H1 (cell line): ENCODE measurements around the gene CLINT1. TPM values are rescaled to one million over a fixed set of nuclear protein-coding genes. Genes with fewer than 3 reads are reported as not detected.

Source experiments
- BACH1 ChIP-seq: IDR thresholded peaks from 2 replicates; pipeline ENCODE4 v1.6.1; 2012; ENCODE audit warnings: low read length, improper control_type of control experiment
- CBX8 ChIP-seq: fragments of 300-800, 300-1000 bp; sonication (generic); IDR thresholded peaks from 2 replicates; pipeline ENCODE4 v1.7.1; 2016; ENCODE audit warnings: low read depth, low read length, borderline replicate concordance
- CREB1 ChIP-seq: IDR thresholded peaks from 2 replicates; pipeline ENCODE4 v1.6.1; 2012; ENCODE audit warnings: inconsistent platforms
- EZH2 ChIP-seq: fragments of 200-600 bp; sonication (generic); IDR thresholded peaks from 2 replicates; pipeline ENCODE4 v1.7.1; 2012; ENCODE audit warnings: low read depth, mild to moderate bottlenecking, moderate library complexity, low read length, inconsistent platforms; ENCODE audit not compliant: severe bottlenecking
- JUN ChIP-seq: IDR thresholded peaks from 2 replicates; pipeline ENCODE4 v1.6.1; 2011; ENCODE audit warnings: low read depth, mild to moderate bottlenecking, improper control_type of control experiment, low read length
- KDM1A ChIP-seq: fragments of 200-600, 300-600 bp; sonication (generic); IDR thresholded peaks from 2 replicates; pipeline ENCODE4 v1.7.1; 2016; ENCODE audit warnings: mild to moderate bottlenecking, low read length, borderline replicate concordance
- KDM5A ChIP-seq: fragments of 200-600 bp; IDR thresholded peaks from 2 replicates; pipeline ENCODE4 v1.7.1; 2012; ENCODE audit warnings: mild to moderate bottlenecking, low read length, inconsistent platforms, mixed read lengths
- SIX5 ChIP-seq: IDR thresholded peaks from 2 replicates; pipeline ENCODE4 v1.6.1; 2011; ENCODE audit warnings: mild to moderate bottlenecking, low read depth, low read length
- SP2 ChIP-seq: IDR thresholded peaks from 2 replicates; pipeline ENCODE4 v1.6.1; 2012; ENCODE audit warnings: mild to moderate bottlenecking, low read length, inconsistent platforms
- SP4 ChIP-seq: IDR thresholded peaks from 2 replicates; pipeline ENCODE4 v1.6.1; 2012; ENCODE audit warnings: low read length, inconsistent platforms
- TAF7 ChIP-seq: optimal IDR thresholded peaks from 2 replicates; pipeline ENCODE3; 2011; ENCODE audit warnings: low read depth, mild to moderate bottlenecking, inconsistent platforms, low read length, moderate library complexity, borderline replicate concordance
- polyA plus RNA-seq, 7 experiments: library from polyadenylated mRNA; depleted of rRNA in 3 of 7; stranded (reverse) in 5 of 7; unstranded in 2 of 7; fragments of >200 nt in 5 of 7; fragments of 200-250 nt in 2 of 7; gene quantifications; 1 replicate in 5 of 7; 2 replicates in 1 of 7; 4 replicates in 1 of 7; pipeline versions ENCODE4 v1.2.1 to v1.2.3, GENCODE V29; 2011 to 2013; ENCODE audit warnings: missing spikeins in 2 of 7, mixed read lengths in 2 of 7
- total RNA-seq: library from RNA; stranded (reverse); fragmentation: NEBNext Ultra II Directional; extraction: Animal tissue kit (Norgen Biotek cat#: 25700); gene quantifications from 2 replicates; pipeline ENCODE4 v1.2.1, GENCODE V29; 2021
- TF ChIP-seq, protein P1 (sequence below): fragments of 300-600 bp; sonication (generic); IDR thresholded peaks from 2 replicates; pipeline ENCODE4 v1.7.1; 2012; ENCODE audit warnings: low read length, moderate library complexity, mild to moderate bottlenecking, inconsistent platforms; ENCODE audit not compliant: insufficient replicate concordance

CLINT1 gene
- total and polyA plus RNA-seq, 2 of the 8 experiments (the other 6 are each of a cell fraction or from before 2014, with no cell fraction given) = 85.9 to 140 TPM

DNA sequence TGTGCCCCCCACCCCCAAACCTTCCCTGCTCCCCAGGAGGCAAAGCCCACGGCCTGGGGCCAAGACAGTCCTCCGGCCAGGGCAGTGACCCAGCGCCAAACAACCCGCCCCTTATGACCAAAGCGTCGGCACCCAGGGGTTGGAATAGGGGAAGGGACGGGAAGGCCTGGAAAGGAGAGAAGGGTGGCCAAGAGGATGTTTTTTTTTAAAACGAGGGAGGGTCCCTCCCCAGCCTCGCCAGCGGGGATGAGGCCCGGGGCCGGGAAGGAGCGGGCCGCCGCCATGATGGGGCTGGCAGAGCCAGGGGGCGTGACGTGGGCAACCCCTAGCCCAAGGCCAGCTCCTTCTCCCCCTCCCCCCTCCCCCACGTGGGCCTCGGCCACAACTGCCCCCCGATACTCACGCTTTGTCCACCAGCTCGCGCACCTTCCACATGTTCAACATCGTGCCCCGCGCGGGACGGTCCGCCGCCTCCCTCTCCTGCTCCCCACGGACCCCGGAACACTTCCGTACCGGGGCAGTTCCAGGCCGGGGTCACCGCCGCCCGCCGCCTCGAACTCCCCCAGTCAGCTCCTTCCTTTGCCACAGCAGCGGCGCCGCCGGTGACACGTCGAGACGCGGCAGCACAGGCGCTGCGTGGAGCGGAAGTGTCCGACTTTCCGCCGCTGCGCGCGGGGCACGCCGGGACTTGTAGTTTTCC is at the start of gene CLINT1 (continued):
- TF ChIP-seq KDM1A = no peak
- peak; percentile 19 for TF ChIP-seq TAF7
- TF ChIP-seq BACH1 = peak; percentile 65; the same call in 1 of the 2 replicates
- TF ChIP-seq CBX8 = no peak
- no peak for TF ChIP-seq SP4
- peak; percentile 96 for TF ChIP-seq CREB1
- TF ChIP-seq EZH2 = no peak
- TF ChIP-seq KDM5A = peak; percentile 20; the same call in 1 of the 2 replicates
- TF ChIP-seq, protein P1, sequence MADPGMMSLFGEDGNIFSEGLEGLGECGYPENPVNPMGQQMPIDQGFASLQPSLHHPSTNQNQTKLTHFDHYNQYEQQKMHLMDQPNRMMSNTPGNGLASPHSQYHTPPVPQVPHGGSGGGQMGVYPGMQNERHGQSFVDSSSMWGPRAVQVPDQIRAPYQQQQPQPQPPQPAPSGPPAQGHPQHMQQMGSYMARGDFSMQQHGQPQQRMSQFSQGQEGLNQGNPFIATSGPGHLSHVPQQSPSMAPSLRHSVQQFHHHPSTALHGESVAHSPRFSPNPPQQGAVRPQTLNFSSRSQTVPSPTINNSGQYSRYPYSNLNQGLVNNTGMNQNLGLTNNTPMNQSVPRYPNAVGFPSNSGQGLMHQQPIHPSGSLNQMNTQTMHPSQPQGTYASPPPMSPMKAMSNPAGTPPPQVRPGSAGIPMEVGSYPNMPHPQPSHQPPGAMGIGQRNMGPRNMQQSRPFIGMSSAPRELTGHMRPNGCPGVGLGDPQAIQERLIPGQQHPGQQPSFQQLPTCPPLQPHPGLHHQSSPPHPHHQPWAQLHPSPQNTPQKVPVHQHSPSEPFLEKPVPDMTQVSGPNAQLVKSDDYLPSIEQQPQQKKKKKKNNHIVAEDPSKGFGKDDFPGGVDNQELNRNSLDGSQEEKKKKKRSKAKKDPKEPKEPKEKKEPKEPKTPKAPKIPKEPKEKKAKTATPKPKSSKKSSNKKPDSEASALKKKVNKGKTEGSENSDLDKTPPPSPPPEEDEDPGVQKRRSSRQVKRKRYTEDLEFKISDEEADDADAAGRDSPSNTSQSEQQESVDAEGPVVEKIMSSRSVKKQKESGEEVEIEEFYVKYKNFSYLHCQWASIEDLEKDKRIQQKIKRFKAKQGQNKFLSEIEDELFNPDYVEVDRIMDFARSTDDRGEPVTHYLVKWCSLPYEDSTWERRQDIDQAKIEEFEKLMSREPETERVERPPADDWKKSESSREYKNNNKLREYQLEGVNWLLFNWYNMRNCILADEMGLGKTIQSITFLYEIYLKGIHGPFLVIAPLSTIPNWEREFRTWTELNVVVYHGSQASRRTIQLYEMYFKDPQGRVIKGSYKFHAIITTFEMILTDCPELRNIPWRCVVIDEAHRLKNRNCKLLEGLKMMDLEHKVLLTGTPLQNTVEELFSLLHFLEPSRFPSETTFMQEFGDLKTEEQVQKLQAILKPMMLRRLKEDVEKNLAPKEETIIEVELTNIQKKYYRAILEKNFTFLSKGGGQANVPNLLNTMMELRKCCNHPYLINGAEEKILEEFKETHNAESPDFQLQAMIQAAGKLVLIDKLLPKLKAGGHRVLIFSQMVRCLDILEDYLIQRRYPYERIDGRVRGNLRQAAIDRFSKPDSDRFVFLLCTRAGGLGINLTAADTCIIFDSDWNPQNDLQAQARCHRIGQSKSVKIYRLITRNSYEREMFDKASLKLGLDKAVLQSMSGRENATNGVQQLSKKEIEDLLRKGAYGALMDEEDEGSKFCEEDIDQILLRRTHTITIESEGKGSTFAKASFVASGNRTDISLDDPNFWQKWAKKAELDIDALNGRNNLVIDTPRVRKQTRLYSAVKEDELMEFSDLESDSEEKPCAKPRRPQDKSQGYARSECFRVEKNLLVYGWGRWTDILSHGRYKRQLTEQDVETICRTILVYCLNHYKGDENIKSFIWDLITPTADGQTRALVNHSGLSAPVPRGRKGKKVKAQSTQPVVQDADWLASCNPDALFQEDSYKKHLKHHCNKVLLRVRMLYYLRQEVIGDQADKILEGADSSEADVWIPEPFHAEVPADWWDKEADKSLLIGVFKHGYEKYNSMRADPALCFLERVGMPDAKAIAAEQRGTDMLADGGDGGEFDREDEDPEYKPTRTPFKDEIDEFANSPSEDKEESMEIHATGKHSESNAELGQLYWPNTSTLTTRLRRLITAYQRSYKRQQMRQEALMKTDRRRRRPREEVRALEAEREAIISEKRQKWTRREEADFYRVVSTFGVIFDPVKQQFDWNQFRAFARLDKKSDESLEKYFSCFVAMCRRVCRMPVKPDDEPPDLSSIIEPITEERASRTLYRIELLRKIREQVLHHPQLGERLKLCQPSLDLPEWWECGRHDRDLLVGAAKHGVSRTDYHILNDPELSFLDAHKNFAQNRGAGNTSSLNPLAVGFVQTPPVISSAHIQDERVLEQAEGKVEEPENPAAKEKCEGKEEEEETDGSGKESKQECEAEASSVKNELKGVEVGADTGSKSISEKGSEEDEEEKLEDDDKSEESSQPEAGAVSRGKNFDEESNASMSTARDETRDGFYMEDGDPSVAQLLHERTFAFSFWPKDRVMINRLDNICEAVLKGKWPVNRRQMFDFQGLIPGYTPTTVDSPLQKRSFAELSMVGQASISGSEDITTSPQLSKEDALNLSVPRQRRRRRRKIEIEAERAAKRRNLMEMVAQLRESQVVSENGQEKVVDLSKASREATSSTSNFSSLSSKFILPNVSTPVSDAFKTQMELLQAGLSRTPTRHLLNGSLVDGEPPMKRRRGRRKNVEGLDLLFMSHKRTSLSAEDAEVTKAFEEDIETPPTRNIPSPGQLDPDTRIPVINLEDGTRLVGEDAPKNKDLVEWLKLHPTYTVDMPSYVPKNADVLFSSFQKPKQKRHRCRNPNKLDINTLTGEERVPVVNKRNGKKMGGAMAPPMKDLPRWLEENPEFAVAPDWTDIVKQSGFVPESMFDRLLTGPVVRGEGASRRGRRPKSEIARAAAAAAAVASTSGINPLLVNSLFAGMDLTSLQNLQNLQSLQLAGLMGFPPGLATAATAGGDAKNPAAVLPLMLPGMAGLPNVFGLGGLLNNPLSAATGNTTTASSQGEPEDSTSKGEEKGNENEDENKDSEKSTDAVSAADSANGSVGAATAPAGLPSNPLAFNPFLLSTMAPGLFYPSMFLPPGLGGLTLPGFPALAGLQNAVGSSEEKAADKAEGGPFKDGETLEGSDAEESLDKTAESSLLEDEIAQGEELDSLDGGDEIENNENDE = no peak
- TF ChIP-seq SIX5 = peak; percentile 73
- no peak for TF ChIP-seq SP2
- no peak for TF ChIP-seq JUN
